Measurements from ENCODE around the gene RAI14.
A peak's percentile ranks its signal among the peaks of the same experiment; 100 is the strongest.

RAI14 gene

GRCh38 chr5:34656001-34656699, at the start of gene RAI14:
Gene RAI14 (plus strand): TSS chr5:34656328. CDS start chr5:34686920, 30,592 bp downstream.
- Histone ChIP-seq H3K9ac (ENCODE audit: low read depth in 1 of 2, low read length in 2 of 2) (peak within 1 kb of the TSS; percentile 67 to 76), H3K4me1 (ENCODE audit: control insufficient read depth in 2 of 2, insufficient read depth in 2 of 2, low read length in 2 of 2) (peaks cover 3 to 7% of the 10 kb centered on the region in 2 donors), H3K27me3 (ENCODE audit: control insufficient read depth in 2 of 2, insufficient read depth in 2 of 2, low read length in 2 of 2) (peaks cover 0 to 6% of the 10 kb centered on the region in 2 donors)

DNA sequence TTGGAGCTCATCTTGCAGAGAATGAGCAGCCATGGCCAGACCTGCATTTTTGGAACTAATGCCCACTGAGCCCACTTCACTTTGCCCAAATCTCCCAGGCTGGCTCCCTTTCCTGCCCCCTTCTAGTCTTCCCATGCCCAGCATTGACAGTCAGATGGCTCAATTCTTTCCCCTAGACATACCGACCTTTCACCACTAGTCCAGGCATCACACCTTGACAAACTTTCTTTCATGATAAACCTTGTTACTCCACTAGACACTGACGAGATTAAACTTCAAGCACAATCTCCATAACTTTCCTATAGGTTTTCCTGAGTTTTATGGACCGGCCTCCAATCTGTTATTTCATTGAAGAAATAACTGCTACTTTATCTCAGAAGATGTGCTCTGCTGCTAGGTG, 47.8 kb upstream of the RAI14 start:
- H3K9ac ChIP-seq (ENCODE audit: low read depth in 1 of 2, low read length in 2 of 2) = no peak overlapping the region
- H3K9me3 ChIP-seq (ENCODE audit: control insufficient read depth in 2 of 2, low read length in 2 of 2) = no peaks in the 10 kb centered on the region
- H3K27ac ChIP-seq (ENCODE audit: low read depth in 2 of 2, low read length in 2 of 2) = peak overlapping the region in 1 of 2 donors; percentile 21
- H3K4me1 ChIP-seq (ENCODE audit: control insufficient read depth in 2 of 2, insufficient read depth in 2 of 2, low read length in 2 of 2) = peaks cover 0 to 11% of the 10 kb centered on the region in 2 donors
- H3K4me3 ChIP-seq (ENCODE audit: low read length in 2 of 2) = no peak overlapping the region
- H3K36me3 ChIP-seq (ENCODE audit: control insufficient read depth in 2 of 2, insufficient read depth in 2 of 2, low read length in 2 of 2) = no peaks in the 10 kb centered on the region
- H3K27me3 ChIP-seq (ENCODE audit: control insufficient read depth in 2 of 2, insufficient read depth in 2 of 2, low read length in 2 of 2) = no peaks in the 10 kb centered on the region

More at GRCh38 chr5:34656001-34656699, at the start of gene RAI14:
- Histone ChIP-seq H3K4me3 (ENCODE audit: low read length in 2 of 2) (peak within 1 kb of the TSS; percentile 73 to 83), H3K27ac (ENCODE audit: low read depth in 2 of 2, low read length in 2 of 2) (peak within 1 kb of the TSS; percentile 75 to 82), H3K36me3 (ENCODE audit: control insufficient read depth in 2 of 2, insufficient read depth in 2 of 2, low read length in 2 of 2) (no peaks in the 10 kb centered on the region), H3K9me3 (ENCODE audit: control insufficient read depth in 2 of 2, low read length in 2 of 2) (no peaks in the 10 kb centered on the region)

- no peak overlapping the region for H3K4me3 ChIP-seq (ENCODE audit: low read length in 2 of 2)
- H3K9ac ChIP-seq (ENCODE audit: low read depth in 1 of 2, low read length in 2 of 2) = no peak overlapping the region
- H3K27ac ChIP-seq (ENCODE audit: low read depth in 2 of 2, low read length in 2 of 2) = peak overlapping the region in 1 of 2 donors; percentile 21
Observed at GRCh38 chr5:34608859-34609648, 47.1 kb upstream of the RAI14 start.

GRCh38 chr5:34609951-34610441, 46.1 kb upstream of the RAI14 start:
- Histone ChIP-seq H3K27ac (ENCODE audit: low read depth in 2 of 2, low read length in 2 of 2) (no peak overlapping the region), H3K27me3 (ENCODE audit: control insufficient read depth in 2 of 2, insufficient read depth in 2 of 2, low read length in 2 of 2) (no peaks in the 10 kb centered on the region), H3K9ac (ENCODE audit: low read depth in 1 of 2, low read length in 2 of 2) (no peak overlapping the region), H3K9me3 (ENCODE audit: control insufficient read depth in 2 of 2, low read length in 2 of 2) (no peaks in the 10 kb centered on the region), H3K4me3 (ENCODE audit: low read length in 2 of 2) (no peak overlapping the region), H3K4me1 (ENCODE audit: control insufficient read depth in 2 of 2, insufficient read depth in 2 of 2, low read length in 2 of 2) (peaks cover 0 to 11% of the 10 kb centered on the region in 2 donors), H3K36me3 (ENCODE audit: control insufficient read depth in 2 of 2, insufficient read depth in 2 of 2, low read length in 2 of 2) (no peaks in the 10 kb centered on the region)

More at GRCh38 chr5:34608859-34609648, 47.1 kb upstream of the RAI14 start:
- H3K27me3 ChIP-seq (ENCODE audit: control insufficient read depth in 2 of 2, insufficient read depth in 2 of 2, low read length in 2 of 2) = no peaks in the 10 kb centered on the region
- no peaks in the 10 kb centered on the region for H3K36me3 ChIP-seq (ENCODE audit: control insufficient read depth in 2 of 2, insufficient read depth in 2 of 2, low read length in 2 of 2)
- peaks cover 0 to 11% of the 10 kb centered on the region in 2 donors for H3K4me1 ChIP-seq (ENCODE audit: control insufficient read depth in 2 of 2, insufficient read depth in 2 of 2, low read length in 2 of 2)
- H3K9me3 ChIP-seq (ENCODE audit: control insufficient read depth in 2 of 2, low read length in 2 of 2) = no peaks in the 10 kb centered on the region

DNA sequence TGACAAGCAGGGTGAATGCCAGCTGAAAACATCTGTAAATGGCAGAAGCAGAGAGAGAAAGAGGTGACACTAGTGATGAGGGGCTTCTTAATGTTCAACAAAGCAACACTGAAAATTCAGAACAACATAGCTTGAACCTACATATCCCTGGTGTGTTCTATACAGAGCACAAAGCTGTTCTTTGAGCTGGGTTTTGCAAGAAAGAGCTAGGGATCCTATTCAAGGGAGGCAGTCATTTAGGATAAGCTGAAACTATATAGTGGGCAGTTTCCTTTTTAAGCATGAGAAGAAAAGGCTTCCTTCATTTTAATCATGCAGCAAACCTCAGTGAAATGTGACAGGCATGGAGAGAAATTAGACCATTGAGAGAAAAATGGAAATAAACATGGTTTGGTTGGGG, 45.6 kb upstream of the RAI14 start:
- H3K27me3 ChIP-seq (ENCODE audit: control insufficient read depth in 2 of 2, insufficient read depth in 2 of 2, low read length in 2 of 2) = no peaks in the 10 kb centered on the region
- H3K9me3 ChIP-seq (ENCODE audit: control insufficient read depth in 2 of 2, low read length in 2 of 2) = no peaks in the 10 kb centered on the region
- H3K36me3 ChIP-seq (ENCODE audit: control insufficient read depth in 2 of 2, insufficient read depth in 2 of 2, low read length in 2 of 2) = no peaks in the 10 kb centered on the region
- no peak overlapping the region for H3K9ac ChIP-seq (ENCODE audit: low read depth in 1 of 2, low read length in 2 of 2)
- H3K4me3 ChIP-seq (ENCODE audit: low read length in 2 of 2) = no peak overlapping the region
- H3K4me1 ChIP-seq (ENCODE audit: control insufficient read depth in 2 of 2, insufficient read depth in 2 of 2, low read length in 2 of 2) = peaks cover 0 to 11% of the 10 kb centered on the region in 2 donors
- no peak overlapping the region for H3K27ac ChIP-seq (ENCODE audit: low read depth in 2 of 2, low read length in 2 of 2)

DNA sequence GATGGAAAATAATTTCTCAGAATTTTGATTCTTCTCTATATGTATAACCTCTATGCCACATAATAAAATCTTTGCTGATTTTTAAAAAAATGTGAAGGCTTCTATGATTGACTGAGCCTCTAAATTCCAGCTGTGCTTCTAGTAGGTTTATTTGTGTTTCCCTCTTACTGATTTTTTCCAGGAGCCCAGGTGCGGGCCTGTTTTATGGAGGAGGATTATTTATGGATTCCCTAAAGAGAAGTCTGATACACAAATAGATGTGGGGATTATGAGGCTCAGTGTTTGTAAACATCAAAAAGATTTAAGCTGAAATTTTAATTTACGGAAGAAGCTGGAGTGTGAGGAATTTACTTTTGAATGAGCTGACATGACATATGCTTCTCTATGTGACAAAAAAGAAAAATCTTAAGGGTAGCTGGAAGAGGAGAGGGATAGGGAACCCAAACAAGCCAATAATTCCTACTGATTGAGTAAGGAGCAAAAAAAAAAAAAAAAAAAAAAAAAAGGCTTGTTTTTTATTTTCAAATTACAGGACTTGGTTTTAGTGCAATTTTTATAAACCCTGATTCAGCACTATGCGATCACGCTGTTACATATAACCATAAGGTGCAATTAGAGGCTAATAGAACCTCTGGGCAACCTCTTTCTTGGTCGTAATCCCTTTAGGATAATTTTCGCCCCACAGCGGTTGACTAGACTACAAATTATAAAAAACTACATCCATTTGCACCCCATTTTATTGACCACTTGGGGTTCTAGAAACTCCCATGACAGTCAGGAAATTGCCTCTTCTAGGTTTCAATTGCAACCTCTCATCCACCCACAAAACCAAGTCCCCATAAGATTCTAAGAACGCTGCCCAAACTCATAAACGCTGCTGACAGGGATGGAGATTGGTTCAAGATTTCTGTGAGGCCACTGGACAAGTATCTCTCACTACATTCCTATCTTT, 44.4 kb upstream of the RAI14 start:
- no peaks in the 10 kb centered on the region for H3K36me3 ChIP-seq (ENCODE audit: control insufficient read depth in 2 of 2, insufficient read depth in 2 of 2, low read length in 2 of 2)
- peaks cover 0 to 11% of the 10 kb centered on the region in 2 donors for H3K4me1 ChIP-seq (ENCODE audit: control insufficient read depth in 2 of 2, insufficient read depth in 2 of 2, low read length in 2 of 2)
- H3K4me3 ChIP-seq (ENCODE audit: low read length in 2 of 2) = no peak overlapping the region
- no peak overlapping the region for H3K9ac ChIP-seq (ENCODE audit: low read depth in 1 of 2, low read length in 2 of 2)
- no peaks in the 10 kb centered on the region for H3K9me3 ChIP-seq (ENCODE audit: control insufficient read depth in 2 of 2, low read length in 2 of 2)
- no peak overlapping the region for H3K27ac ChIP-seq (ENCODE audit: low read depth in 2 of 2, low read length in 2 of 2)
- no peaks in the 10 kb centered on the region for H3K27me3 ChIP-seq (ENCODE audit: control insufficient read depth in 2 of 2, insufficient read depth in 2 of 2, low read length in 2 of 2)

DNA sequence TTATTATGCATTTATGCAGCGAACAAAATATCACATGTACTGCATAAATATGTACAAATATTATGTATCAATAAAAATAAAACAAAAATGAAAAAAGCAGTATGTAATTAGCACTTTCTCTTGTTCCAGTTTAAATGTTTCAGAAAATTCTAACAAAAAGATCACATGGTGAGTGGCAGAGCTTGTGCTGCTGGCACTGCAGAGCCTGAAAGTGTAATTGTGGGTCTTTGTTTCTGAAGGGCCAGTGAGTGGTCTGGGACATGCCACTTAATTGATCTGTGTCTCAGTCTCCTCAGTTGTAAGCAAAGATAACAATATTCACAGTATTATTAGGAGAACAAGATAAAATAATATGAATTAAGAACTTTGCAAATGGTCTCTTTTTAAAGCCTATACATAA, 39.5 kb upstream of the RAI14 start:
- Histone ChIP-seq H3K27me3 (ENCODE audit: control insufficient read depth in 2 of 2, insufficient read depth in 2 of 2, low read length in 2 of 2) (no peaks in the 10 kb centered on the region), H3K9ac (ENCODE audit: low read depth in 1 of 2, low read length in 2 of 2) (no peak overlapping the region), H3K27ac (ENCODE audit: low read depth in 2 of 2, low read length in 2 of 2) (no peak overlapping the region), H3K9me3 (ENCODE audit: control insufficient read depth in 2 of 2, low read length in 2 of 2) (no peaks in the 10 kb centered on the region), H3K4me3 (ENCODE audit: low read length in 2 of 2) (no peak overlapping the region), H3K4me1 (ENCODE audit: control insufficient read depth in 2 of 2, insufficient read depth in 2 of 2, low read length in 2 of 2) (no peaks in the 10 kb centered on the region), H3K36me3 (ENCODE audit: control insufficient read depth in 2 of 2, insufficient read depth in 2 of 2, low read length in 2 of 2) (no peaks in the 10 kb centered on the region)

- Histone ChIP-seq H3K4me1 (ENCODE audit: control insufficient read depth in 2 of 2, insufficient read depth in 2 of 2, low read length in 2 of 2) (no peaks in the 10 kb centered on the region), H3K36me3 (ENCODE audit: control insufficient read depth in 2 of 2, insufficient read depth in 2 of 2, low read length in 2 of 2) (no peaks in the 10 kb centered on the region), H3K27me3 (ENCODE audit: control insufficient read depth in 2 of 2, insufficient read depth in 2 of 2, low read length in 2 of 2) (no peaks in the 10 kb centered on the region), H3K9ac (ENCODE audit: low read depth in 1 of 2, low read length in 2 of 2) (no peak overlapping the region), H3K4me3 (ENCODE audit: low read length in 2 of 2) (no peak overlapping the region), H3K9me3 (ENCODE audit: control insufficient read depth in 2 of 2, low read length in 2 of 2) (no peaks in the 10 kb centered on the region), H3K27ac (ENCODE audit: low read depth in 2 of 2, low read length in 2 of 2) (no peak overlapping the region)
Observed at GRCh38 chr5:34618371-34619065, 37.6 kb upstream of the RAI14 start.

DNA sequence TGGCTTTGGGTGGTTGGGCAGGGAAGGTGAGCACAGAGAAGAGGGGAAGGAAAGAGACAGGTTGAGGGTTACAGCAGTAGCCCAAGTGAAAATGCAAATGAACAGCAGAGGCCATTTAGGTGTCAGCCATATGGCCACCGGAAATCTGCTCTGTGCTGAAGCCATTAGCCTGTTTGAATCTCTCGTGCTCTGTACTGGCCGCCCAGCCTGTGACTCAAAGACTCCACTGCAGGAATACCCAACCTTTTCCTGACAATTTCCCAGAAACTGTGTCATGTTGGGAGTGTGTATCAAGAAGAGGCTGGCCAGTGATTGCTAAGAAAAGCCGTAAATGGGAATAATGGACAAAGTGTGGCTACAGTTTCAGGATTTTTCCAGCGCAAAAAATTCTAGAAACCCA, 35.9 kb upstream of the RAI14 start:
- Histone ChIP-seq H3K36me3 (ENCODE audit: control insufficient read depth in 2 of 2, insufficient read depth in 2 of 2, low read length in 2 of 2) (no peaks in the 10 kb centered on the region), H3K27me3 (ENCODE audit: control insufficient read depth in 2 of 2, insufficient read depth in 2 of 2, low read length in 2 of 2) (no peaks in the 10 kb centered on the region), H3K27ac (ENCODE audit: low read depth in 2 of 2, low read length in 2 of 2) (no peak overlapping the region), H3K4me3 (ENCODE audit: low read length in 2 of 2) (no peak overlapping the region), H3K4me1 (ENCODE audit: control insufficient read depth in 2 of 2, insufficient read depth in 2 of 2, low read length in 2 of 2) (no peaks in the 10 kb centered on the region), H3K9me3 (ENCODE audit: control insufficient read depth in 2 of 2, low read length in 2 of 2) (no peaks in the 10 kb centered on the region), H3K9ac (ENCODE audit: low read depth in 1 of 2, low read length in 2 of 2) (no peak overlapping the region)

All from mucosa of rectum (tissue), 2 donors.